Karpas-422 (cell line): ENCODE data around the gene CTNNBL1. TPM values are rescaled to one million over a fixed set of nuclear protein-coding genes. Genes with fewer than 3 reads are reported as not detected.

ENCODE experiments used
- DNase-seq: peaks from one replicate; pipeline ENCODE4 v3.0.0-alpha.2; 2015
- H2AFZ ChIP-seq: fragments of 200-600 bp; sonication (generic); 2 replicates; pipeline ENCODE4 v1.6.1; 2014; ENCODE audit warnings: antibody characterized with exemption, low read length, mixed read lengths
- H3K27ac ChIP-seq: fragments of 200-600 bp; sonication (generic); 2 replicates; pipeline ENCODE4 v1.5.1; 2014; ENCODE audit warnings: mild to moderate bottlenecking, low read length, moderate library complexity
- H3K27me3 ChIP-seq: fragments of 200-600 bp; sonication (generic); 2 replicates; pipeline ENCODE4 v1.6.1; 2014; ENCODE audit warnings: low read length, mixed read lengths
- H3K36me3 ChIP-seq: fragments of 200-600 bp; sonication (generic); 2 replicates; pipeline ENCODE4 v1.6.1; 2014; ENCODE audit warnings: low read length, mixed read lengths; ENCODE audit not compliant: insufficient read depth
- H3K4me1 ChIP-seq: fragments of 200-600 bp; sonication (generic); 2 replicates; pipeline ENCODE4 v1.6.1; 2014; ENCODE audit warnings: mild to moderate bottlenecking, low read length, mixed read lengths
- H3K4me2 ChIP-seq: fragments of 200-600 bp; sonication (generic); 2 replicates; pipeline ENCODE4 v1.6.1; 2014; ENCODE audit warnings: low read length, low read depth, mild to moderate bottlenecking; ENCODE audit not compliant: poor library complexity, severe bottlenecking
- H3K4me3 ChIP-seq: fragments of 200-600 bp; sonication (generic); 2 replicates; pipeline ENCODE4 v1.5.1; 2014; ENCODE audit warnings: mild to moderate bottlenecking, antibody characterized with exemption, low read length, mixed read lengths
- H3K79me2 ChIP-seq: fragments of 200-600 bp; sonication (generic); 2 replicates; pipeline ENCODE4 v1.6.1; 2014; ENCODE audit warnings: mild to moderate bottlenecking, low read length, mixed read lengths
- H3K9ac ChIP-seq: fragments of 200-600 bp; sonication (generic); 2 replicates; pipeline ENCODE4 v1.6.0; 2014; ENCODE audit warnings: low read length
- H3K9me2 ChIP-seq: fragments of 200-600 bp; sonication (generic), shearing (Covaris generic); replicated peaks from 2 replicates; pipeline ENCODE4 v1.6.0; 2014; ENCODE audit warnings: mild to moderate bottlenecking, low read length, moderate library complexity; ENCODE audit not compliant: insufficient read depth
- H3K9me3 ChIP-seq: fragments of 300-700, 200-600 bp; sonication (generic); 2 replicates; pipeline ENCODE4 v1.6.1; 2014; ENCODE audit warnings: low read length, mixed read lengths
- H4K20me1 ChIP-seq: fragments of 200-600 bp; sonication (generic); 2 replicates; pipeline ENCODE4 v1.6.1; 2014; ENCODE audit warnings: mild to moderate bottlenecking, antibody characterized with exemption, low read length, low read depth; ENCODE audit not compliant: insufficient read depth
- total RNA-seq: library from RNA; depleted of rRNA; stranded (reverse); fragments of >200 nt; shearing (Covaris generic); gene quantifications from 2 replicates; pipeline ENCODE4 v1.2.3, GENCODE V29; 2014; ENCODE audit warnings: low replicate concordance

CTNNBL1 gene
- total RNA-seq, 1 experiment from 2014 or later: 70.0 TPM

DNA sequence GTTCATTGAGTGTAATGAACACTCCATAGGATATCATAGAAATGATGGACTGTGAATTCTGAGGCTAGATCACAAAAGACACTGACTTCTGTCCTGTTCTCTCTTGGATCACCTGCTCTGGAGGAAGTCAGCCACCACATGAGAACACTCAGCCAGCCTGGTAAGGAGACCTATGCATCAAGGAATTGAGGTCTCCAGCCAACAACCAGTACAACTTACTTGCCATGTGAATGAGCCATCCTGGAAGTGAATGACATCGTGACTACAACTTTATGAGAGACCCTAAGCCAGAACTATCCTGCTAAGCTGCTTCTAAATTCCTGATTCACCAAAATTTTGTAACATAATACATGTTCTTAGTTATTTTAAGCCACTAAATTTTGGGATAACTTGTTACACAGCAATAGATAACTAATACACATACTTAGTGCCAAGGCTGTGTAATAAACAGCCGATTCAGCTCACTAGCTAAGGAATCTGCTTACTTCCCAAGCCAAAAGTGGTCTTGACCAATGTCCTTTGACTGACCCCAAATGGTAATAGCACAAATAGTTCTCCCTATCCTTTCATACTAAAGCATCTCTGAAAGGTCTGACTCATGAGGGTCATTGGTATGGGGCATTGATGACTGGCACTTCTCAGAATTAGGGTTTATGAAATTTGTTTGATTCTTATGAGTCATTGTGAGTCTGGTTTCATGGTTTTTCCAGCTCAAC, 6.9 kb upstream of the CTNNBL1 start:
- H3K27ac ChIP-seq: no peak overlapping the region
- no peaks in the 10 kb centered on the region for H3K36me3 ChIP-seq
- DNase-seq: no peak
- no peaks in the 10 kb centered on the region for H3K9me3 ChIP-seq
- H2AFZ ChIP-seq: no peak overlapping the region
- no peaks in the 10 kb centered on the region for H3K27me3 ChIP-seq
- H3K4me3 ChIP-seq: no peak overlapping the region
- no peaks in the 10 kb centered on the region for H3K79me2 ChIP-seq
- no peaks in the 10 kb centered on the region for H3K9me2 ChIP-seq
- peaks cover 12% of the 10 kb centered on the region for H3K4me1 ChIP-seq
- H4K20me1 ChIP-seq: no peaks in the 10 kb centered on the region
- H3K9ac ChIP-seq: no peak overlapping the region
- no peak overlapping the region for H3K4me2 ChIP-seq

DNA sequence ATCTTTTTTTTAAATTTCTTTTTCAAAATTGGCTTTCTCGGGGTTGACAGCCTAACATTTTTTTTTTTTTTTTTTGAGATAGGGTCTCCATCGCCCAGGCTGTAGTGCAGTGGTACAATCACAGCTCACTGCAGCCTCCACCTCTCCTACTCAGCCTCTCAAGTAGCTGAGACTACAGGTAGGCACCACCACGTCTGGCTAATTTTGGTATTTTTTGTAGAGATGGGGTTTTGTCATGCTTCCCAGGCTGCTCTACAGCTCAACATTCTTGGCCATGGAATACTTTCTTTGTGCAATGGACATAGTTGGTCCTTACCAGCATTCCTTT, 6.4 kb upstream of the CTNNBL1 start:
- no peaks in the 10 kb centered on the region for H3K27me3 ChIP-seq
- no peak overlapping the region for H3K4me2 ChIP-seq

DNA sequence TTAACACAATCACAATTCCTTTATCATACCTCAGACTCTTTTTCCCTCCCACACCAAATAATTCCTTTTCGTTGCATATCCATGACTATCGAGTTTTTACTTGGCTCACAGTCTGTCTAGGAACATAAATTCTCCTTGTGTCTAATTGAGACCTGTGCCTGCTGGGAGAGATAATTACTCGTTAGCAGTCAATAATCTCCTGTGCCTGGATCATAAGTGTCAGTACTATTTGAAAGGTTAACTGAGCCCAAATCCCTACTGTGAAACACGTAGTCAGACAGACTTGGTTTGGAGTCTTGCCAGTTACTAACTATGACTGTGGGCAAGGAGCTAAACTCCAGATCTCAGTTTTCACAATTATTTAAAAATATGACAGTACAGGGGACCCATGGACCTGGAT, 5.7 kb upstream of the CTNNBL1 start:
- H3K9ac ChIP-seq: no peak overlapping the region
- no peaks in the 10 kb centered on the region for H3K27me3 ChIP-seq
- no peak overlapping the region for H3K4me2 ChIP-seq
- H3K27ac ChIP-seq: no peak overlapping the region
- H4K20me1 ChIP-seq: no peaks in the 10 kb centered on the region
- no peaks in the 10 kb centered on the region for H3K9me3 ChIP-seq
- H3K4me3 ChIP-seq: no peak overlapping the region
- no peak overlapping the region for H2AFZ ChIP-seq
- no peak for DNase-seq
- peaks cover 14% of the 10 kb centered on the region for H3K4me1 ChIP-seq
- no peaks in the 10 kb centered on the region for H3K79me2 ChIP-seq
- H3K9me2 ChIP-seq: no peaks in the 10 kb centered on the region
- no peaks in the 10 kb centered on the region for H3K36me3 ChIP-seq

More for the DNA sequence above, 6.4 kb upstream of the CTNNBL1 start:
- no peak overlapping the region for H2AFZ ChIP-seq
- H3K27ac ChIP-seq: no peak overlapping the region
- H3K9me3 ChIP-seq: no peaks in the 10 kb centered on the region
- H4K20me1 ChIP-seq: no peaks in the 10 kb centered on the region
- H3K9me2 ChIP-seq: no peaks in the 10 kb centered on the region
- H3K9ac ChIP-seq: no peak overlapping the region
- no peaks in the 10 kb centered on the region for H3K79me2 ChIP-seq
- no peak overlapping the region for H3K4me3 ChIP-seq
- H3K4me1 ChIP-seq: peaks cover 12% of the 10 kb centered on the region
- no peaks in the 10 kb centered on the region for H3K36me3 ChIP-seq
- no peak for DNase-seq

DNA sequence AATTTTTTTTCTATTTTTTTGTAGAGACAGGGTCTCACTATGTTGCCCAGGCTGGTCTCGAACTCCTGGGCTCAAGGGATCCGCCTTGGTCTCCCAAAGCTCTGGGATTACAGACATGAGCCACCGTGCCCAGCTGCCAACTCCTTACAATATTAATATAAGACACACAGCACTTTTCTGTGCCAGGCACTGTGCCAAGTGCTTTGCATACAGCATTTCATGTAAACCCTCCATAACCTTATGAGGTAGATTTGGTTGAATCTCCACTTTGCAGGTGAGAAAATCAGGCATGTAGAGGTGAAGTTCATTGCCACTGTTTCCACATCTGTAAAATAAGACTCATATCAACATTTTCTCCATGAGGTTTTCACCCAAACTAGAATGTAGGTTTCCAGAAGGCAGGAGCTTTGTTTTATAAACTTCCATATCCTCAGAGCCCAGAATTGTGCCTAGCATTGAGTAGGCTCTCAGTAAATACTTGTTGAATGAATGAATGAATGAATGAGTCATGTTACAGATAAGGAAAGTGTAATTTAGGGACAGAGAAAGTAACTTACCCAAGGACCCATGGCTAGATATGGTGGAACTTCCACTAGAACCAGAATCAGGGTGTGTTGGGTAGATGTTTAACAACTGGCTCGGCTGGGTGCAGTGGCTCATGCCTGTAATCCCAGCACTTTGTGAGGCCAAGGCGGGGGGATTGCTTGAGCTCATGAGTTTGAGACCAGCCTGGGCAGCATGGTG, 3.0 kb upstream of the CTNNBL1 start:
- H3K27ac ChIP-seq: no peak overlapping the region
- no peaks in the 10 kb centered on the region for H3K9me3 ChIP-seq
- peak; percentile 72 for DNase-seq
- H3K4me3 ChIP-seq: no peak overlapping the region
- H2AFZ ChIP-seq: no peak overlapping the region
- H3K9ac ChIP-seq: no peak overlapping the region
- no peaks in the 10 kb centered on the region for H3K27me3 ChIP-seq
- peaks cover 30% of the 10 kb centered on the region for H3K4me1 ChIP-seq
- H3K36me3 ChIP-seq: peaks cover 4% of the 10 kb centered on the region; the same call in 1 of the 2 replicates
- H3K4me2 ChIP-seq: peak overlapping the region; percentile 10
- H3K79me2 ChIP-seq: peaks cover 19% of the 10 kb centered on the region
- no peaks in the 10 kb centered on the region for H4K20me1 ChIP-seq
- H3K9me2 ChIP-seq: no peaks in the 10 kb centered on the region

DNA sequence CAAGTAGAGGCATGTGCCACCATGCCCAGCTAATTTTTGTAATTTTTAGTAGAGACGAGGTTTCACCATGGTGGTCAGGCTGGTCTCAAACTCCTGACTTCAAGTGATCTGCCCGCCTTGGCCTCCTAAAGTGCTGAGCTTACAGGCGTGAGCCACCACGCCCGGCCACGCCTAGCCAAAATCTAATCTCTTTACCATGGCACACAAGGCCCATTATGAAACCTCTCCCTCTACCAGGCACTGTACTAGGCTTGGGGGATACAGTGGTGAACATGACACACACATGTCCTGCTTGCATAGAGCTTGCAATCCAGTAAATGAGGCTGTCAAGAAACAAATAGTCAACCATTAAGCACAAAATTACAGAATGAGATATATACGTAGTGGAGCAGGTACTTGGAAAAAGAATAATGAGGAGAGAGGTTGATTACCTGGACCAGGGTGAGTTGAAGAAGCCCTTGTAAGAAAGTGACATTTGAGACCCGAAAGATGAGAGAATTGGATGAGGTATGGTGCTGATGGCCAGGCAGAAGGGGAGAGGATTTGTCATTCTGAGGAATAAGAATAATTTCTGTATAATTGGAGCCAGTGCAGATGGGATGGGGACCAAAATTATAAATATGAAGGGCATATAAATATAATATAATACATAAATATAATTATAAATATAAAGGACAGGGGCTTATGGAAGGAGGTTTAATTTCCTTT, 1.2 kb upstream of the CTNNBL1 start:
- Histone ChIP-seq H2AFZ (no peak overlapping the region), H3K79me2 (peaks cover 30% of the 10 kb centered on the region), H3K27me3 (no peaks in the 10 kb centered on the region), H3K4me3 (no peak overlapping the region), H3K9me3 (no peaks in the 10 kb centered on the region), H3K36me3 (peaks cover 10% of the 10 kb centered on the region; the same call in 1 of the 2 replicates), H3K4me2 (no peak overlapping the region), H3K9me2 (no peaks in the 10 kb centered on the region), H3K9ac (no peak overlapping the region), H3K4me1 (peaks cover 43% of the 10 kb centered on the region), H4K20me1 (no peaks in the 10 kb centered on the region), H3K27ac (no peak overlapping the region)
- no peak for DNase-seq

DNA sequence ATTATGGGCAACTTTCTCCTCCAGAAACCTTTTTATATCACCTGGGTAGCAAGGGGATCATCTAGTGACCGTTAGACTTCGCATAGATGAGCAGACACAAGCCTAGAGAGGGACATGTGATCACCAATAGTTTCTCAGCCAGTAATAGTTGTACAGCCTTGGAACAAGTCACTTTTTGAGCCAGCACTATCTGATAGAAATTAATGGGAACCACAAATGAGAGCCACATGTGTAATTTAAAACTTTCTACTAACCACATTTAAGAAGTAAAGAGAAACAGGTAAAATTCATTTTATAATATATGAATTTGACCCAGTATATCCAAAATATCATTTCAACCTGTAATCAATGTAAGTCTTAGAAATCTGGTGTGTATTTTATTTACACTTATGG, 592 bp upstream of the CTNNBL1 start:
- Histone ChIP-seq H3K79me2 (peaks cover 36% of the 10 kb centered on the region), H3K9me2 (no peaks in the 10 kb centered on the region), H3K27me3 (no peaks in the 10 kb centered on the region), H3K9me3 (no peaks in the 10 kb centered on the region), H3K4me1 (peaks cover 50% of the 10 kb centered on the region), H3K36me3 (peaks cover 16% of the 10 kb centered on the region), H3K9ac (peak overlapping the region; percentile 64), H2AFZ (peak overlapping the region; percentile 84), H3K4me3 (peak overlapping the region; percentile 82), H3K4me2 (peak overlapping the region; percentile 82), H3K27ac (no peak overlapping the region), H4K20me1 (no peaks in the 10 kb centered on the region)
- DNase-seq: no peak

DNA sequence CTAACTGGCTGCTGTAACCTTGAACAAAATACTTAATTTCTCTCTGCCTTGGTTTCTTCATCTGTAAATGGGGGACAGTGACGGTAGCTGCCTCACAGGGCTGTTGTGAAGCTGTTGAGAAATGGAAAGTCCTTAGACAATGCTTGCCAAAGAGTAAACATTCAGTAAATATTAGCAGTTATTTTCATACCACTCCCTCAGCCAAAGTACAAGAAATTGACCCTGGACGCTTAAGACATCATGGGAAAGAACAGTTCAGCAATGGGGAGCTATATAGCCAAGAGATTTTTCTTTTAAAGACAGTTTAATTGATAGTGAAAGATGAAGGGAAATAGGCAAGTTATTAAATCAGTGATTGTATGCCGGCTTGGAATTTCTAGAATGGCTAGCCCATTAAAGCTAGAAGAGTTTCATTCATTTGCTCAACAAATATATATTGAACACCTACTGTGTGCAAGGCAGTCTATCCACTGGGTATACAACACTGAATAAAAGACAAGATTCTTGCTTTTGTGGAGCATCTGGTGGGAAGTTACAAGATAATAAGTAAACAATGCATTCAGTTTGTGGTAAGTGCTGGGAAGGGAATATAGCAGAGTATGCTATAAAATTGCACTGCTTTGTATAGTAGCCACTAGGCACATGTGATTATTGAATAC, 2.0 kb downstream of the CTNNBL1 start:
- H3K4me3 ChIP-seq: peak overlapping the region; percentile 82; the same call in 1 of the 2 replicates
- peak overlapping the region; percentile 76 for H3K4me2 ChIP-seq

More for the DNA sequence above, 2.0 kb downstream of the CTNNBL1 start:
- Histone ChIP-seq H3K9me2 (no peaks in the 10 kb centered on the region), H3K79me2 (peaks cover 62% of the 10 kb centered on the region), H3K27ac (no peak overlapping the region), H3K9ac (peak overlapping the region; percentile 27; the same call in 1 of the 2 replicates), H3K36me3 (peaks cover 25% of the 10 kb centered on the region), H2AFZ (no peak overlapping the region), H3K9me3 (no peaks in the 10 kb centered on the region), H3K4me1 (peaks cover 54% of the 10 kb centered on the region), H3K27me3 (no peaks in the 10 kb centered on the region), H4K20me1 (no peaks in the 10 kb centered on the region)
- no peak for DNase-seq
